NCI-H146 (cell line): Measurements from ENCODE around the gene POMT1.
"Not testable (repeated sequence)": the region's sequence is repeated elsewhere in the genome, so short reads cannot be mapped to it uniquely, and the experiment has no call there.

ENCODE experiments used
- DNase-seq: peaks from one replicate; lab custom pipeline; 2025; lab: John Stamatoyannopoulos, UW

The POMT1 gene

DNA sequence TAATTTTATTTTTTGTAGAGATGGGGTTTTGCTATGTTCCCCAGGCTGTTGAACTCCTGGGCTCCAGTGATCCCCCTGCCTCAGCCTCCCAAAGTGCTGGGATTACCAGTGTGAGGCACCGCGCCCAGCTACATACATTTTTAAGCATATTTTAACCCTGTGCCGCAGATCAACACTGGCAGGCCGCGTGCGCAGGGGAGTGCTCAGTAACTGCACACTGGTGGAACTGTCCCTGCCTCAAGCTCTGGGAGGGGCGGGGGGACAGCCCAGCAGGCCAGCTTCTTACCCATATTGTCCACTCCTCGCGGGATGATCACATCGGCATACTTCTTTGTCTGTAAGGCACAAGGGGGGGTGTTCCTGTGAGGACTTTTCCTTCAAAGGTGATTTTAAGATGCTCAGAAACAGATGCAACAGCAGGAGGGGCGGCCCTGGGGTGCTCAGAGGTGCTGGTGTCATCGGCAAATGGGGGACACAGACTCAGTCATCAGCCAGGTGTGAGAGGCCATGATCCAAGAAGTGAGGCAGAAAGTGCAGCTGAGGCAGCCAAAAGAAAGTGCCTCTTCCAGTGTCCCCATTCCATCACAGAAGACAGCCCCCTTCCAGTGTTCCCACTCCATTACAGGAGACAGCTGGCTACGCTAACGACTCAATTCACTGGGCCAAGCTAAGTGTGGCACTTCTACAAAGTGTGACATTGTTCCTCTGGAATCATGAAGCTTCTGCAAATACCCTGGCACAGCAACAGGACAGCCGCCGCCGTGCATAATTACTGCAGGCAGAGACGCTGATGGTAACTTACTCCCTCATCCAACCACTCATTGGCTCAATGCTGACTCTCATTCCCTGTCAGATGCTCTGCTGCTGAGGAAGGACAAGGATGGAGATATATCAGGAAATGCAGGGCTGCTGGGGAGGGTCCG is 23.2 kb downstream of the POMT1 start:
- no peak for DNase-seq

DNA sequence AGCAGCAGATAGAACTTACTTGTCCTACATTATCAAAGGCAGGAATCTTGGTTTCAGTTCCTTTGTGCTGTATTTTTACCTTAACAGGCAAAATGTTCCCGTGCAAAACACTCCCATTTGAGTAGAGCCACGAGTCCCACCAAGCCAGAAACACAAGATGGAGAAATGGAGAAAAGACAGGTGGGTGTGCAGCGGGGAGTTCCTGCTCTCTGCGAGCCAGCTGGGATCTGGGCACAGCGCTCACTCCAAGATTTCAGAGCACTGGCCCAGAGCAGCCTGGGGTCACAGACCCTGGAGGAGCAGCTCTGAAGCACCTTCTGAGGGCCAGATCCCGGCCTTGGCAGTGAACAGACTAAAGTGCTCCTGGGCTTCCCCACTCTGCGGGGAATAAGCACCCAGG is 25.5 kb downstream of the POMT1 start:
- DNase-seq = no peak

- no peak for DNase-seq
Measured at GRCh38 chr9:131528886-131529505, 26.3 kb downstream of the POMT1 start.

DNA sequence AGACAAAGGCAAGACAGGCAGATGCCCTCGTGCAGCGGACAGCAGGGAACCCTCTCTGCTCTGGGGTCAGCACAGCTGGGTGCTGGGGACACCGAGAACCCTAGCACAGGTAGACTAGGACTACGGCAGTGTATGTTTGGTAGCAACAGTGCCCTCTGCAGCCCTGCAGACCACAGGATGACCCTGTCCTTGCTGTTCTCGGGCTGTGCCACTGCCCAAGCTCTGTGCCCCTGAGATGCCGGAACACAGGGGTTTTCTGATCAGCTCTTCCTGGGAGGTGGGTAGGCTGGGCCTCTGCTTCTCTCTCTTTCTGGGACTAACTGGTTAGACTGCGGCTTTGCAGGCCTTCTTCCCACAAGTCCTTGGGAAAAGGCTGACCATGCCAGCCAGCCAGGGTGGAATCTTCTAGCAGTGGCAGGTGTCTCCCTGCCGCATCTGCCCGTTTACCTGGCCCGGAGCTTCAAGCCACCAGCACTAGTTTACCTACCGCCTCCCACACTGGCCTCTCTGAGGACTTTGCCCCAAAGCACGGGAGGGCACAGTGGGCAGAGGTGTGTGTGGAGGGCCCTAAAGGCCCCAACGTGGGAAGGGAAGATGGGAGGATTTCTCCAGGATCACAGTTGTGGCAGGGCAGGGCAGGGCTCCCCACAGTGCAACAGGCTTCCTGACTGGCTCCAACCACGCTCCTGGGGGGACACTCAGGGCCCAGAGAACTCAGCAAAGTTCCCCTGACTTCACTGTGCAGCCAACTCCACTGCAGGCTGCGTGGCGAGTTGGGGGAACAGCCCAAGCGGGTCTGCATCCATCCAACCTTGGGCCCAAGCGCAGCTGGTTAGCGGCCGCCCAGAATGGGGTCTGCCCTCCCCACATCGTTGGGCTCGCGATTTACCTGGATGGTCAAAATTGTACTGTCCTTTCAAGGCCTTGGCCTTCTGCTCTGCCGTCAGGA is 27.2 kb downstream of the POMT1 start:
- DNase-seq = no peak

GRCh38 chr9:131530546-131530919 is 27.8 kb downstream of the POMT1 start:
- DNase-seq = peak; percentile 39

GRCh38 chr9:131530920-131531832 is 28.5 kb downstream of the POMT1 start, which contains the start of gene UCK1:
Gene UCK1, minus strand, starts transcription at chr9:131531263. Its CDS starts 89 bp downstream, at chr9:131531174.
- DNase-seq = peak; percentile 83

GRCh38 chr9:131534721-131535237 is 32.1 kb downstream of the POMT1 start:
- peak; percentile 41 for DNase-seq

DNA sequence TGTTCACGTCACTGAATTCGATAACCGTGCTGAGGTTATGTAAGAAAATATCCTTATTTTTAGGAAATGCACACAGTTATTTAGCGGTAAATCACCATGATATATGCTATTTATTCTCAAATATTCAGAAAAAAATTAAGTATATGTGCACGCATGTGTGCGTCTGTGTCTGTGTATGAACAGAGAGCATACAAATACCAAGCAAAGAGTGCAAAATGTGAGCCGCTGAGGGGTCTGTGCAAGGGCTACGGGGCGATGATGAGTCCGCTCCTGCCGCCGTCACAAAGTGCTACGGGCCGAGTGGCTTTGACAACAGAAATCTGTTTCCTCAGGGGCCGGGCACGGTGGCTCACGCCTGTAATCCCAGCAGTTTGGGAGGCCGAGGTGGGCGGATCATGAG is 35.2 kb downstream of the POMT1 start:
- no peak for DNase-seq

DNA sequence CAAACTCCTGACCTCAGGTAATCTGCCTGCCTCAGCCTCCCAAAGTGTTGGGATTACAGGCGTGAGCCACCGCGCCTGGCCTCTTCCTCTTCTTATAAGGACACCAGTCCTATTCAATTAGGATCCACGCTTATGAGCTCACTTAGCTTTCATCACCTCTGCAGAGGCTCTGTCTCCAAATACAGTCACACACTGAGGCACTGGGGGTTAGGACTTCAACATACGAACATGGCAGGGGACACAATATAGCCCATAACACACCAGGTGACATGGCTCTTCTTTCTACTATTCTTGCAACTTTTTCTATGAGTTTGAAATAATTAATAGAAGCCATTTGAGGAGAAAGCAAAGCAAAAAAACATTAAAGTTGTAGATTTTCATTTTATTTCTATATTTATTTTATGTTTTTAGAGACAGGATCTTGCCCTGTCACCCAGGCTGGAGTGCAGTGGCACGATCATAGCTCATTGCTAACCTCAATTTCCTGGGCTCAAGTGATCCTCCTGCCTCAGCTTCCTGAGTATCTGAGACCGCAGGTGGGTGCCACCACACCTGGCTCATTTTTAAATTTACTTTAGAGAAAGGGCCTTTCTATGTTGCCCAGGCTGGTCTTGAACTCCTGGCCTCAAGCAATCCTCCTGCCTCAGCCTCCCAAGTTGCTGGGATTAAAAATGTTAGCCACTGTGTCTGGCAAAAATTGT is 36.7 kb downstream of the POMT1 start:
- DNase-seq = no peak

GRCh38 chr9:131543141-131543540 is 40.4 kb downstream of the POMT1 start:
- DNase-seq = no peak

GRCh38 chr9:131545003-131545785 is 42.5 kb downstream of the POMT1 start, which contains the start of gene PRRT1B:
Gene PRRT1B, plus strand, starts transcription at chr9:131545523. Its CDS starts 93 bp downstream, at chr9:131545616.
- DNase-seq = peak; percentile 80

- DNase-seq = no peak
Measured at GRCh38 chr9:131545786-131546335, 43.1 kb downstream of the POMT1 start.

GRCh38 chr9:131546336-131547084 is 43.8 kb downstream of the POMT1 start:
- peak; percentile 32 for DNase-seq

DNA sequence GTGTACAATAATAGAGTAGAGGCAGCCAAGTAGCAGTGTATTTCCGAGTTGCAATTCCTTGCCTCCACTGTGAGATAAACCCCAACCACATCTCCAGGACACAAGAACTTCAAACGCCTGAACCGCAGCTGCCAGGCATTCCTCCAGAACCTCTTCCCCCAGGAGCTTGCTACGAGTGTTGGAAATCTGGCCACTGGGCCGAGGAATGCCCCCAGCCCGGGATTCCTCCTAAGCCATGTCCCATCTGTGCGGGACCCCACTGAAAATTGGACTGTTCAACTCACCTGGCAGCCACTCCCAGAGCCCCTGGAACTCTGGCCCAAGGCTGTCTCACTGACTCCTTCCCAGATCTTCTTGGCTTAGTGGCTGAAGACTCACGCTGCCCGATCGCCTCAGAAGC is 46.5 kb downstream of the POMT1 start:
- DNase-seq = not testable (repeated sequence)

- not testable (repeated sequence) for DNase-seq
Measured at GRCh38 chr9:131550465-131550864, 47.7 kb downstream of the POMT1 start.

- DNase-seq = no peak
Measured at GRCh38 chr9:131552030-131552429, 49.3 kb downstream of the POMT1 start.

DNA sequence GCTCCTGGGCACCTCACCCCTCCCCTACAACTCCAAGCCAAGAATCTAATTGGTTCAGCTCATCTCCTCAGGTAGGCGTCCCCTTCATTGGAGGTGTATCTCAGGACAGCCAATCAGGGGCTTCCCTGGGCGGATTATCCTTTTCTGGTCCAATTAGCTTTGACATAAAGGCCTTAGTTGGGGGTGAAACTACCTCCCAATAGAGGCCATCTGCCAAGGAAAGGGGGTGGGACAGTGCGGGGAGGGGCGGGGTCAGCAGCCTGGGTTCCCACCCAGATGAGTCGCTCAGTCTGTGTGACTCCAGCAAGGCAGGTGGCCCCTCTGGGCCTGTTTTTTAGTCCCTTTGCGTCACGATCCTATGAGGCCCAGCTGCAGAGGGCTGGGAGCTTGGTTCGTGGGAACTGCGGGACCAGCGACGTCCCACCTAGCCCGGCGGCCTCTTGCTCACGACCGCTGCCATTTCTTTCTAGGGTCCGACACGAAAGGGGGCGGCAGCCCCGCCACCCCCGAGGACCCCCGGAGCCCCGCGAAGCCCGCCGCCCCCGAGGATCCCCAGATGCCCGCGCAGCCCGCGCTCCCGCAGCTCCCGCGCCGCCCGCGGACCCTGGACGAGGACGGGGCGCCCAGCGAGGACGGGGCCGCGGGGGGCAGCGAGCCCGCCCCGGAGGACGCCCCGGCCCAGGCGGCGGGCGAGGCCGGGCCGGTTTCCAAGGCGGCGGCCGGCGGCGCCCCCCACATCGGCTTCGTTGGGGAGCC is 51.5 kb downstream of the POMT1 start:
- DNase-seq = no peak
